GM12874 (cell line): ENCODE results near the gene TMEM14B.

Source experiments
- CTCF ChIP-seq: IDR thresholded peaks from 2 replicates; pipeline ENCODE4 v1.5.1; 2011; ENCODE audit warnings: low read depth, mild to moderate bottlenecking, control low read depth, low read length, moderate library complexity; ENCODE audit not compliant: insufficient read depth

Gene TMEM14B

GRCh38 chr6:10736731-10737130, 10.9 kb upstream of the TMEM14B start:
- no peak for TF ChIP-seq CTCF

GRCh38 chr6:10740061-10740460, 7.5 kb upstream of the TMEM14B start:
- no peak for TF ChIP-seq CTCF

- no peak for TF ChIP-seq CTCF
Measured at GRCh38 chr6:10742251-10742650, 5.4 kb upstream of the TMEM14B start.

GRCh38 chr6:10743515-10743914, 4.1 kb upstream of the TMEM14B start:
- no peak for TF ChIP-seq CTCF

GRCh38 chr6:10745116-10745515, 2.5 kb upstream of the TMEM14B start:
- no peak for TF ChIP-seq CTCF

- no peak for TF ChIP-seq CTCF
Measured at GRCh38 chr6:10746915-10747250, 722 bp upstream of the TMEM14B start.

- no peak for TF ChIP-seq CTCF
Measured at GRCh38 chr6:10749734-10750133, 2.1 kb downstream of the TMEM14B start.

- no peak for TF ChIP-seq CTCF
Measured at GRCh38 chr6:10756085-10756484, 8.5 kb downstream of the TMEM14B start.
